ENCODE data around the gene HSD11B2. TPM values are rescaled to one million over a fixed set of nuclear protein-coding genes. Genes with fewer than 3 reads are reported as not detected.

Gene HSD11B2
- total RNA-seq, 1 experiment from 2014 or later: 10.2 TPM

DNA sequence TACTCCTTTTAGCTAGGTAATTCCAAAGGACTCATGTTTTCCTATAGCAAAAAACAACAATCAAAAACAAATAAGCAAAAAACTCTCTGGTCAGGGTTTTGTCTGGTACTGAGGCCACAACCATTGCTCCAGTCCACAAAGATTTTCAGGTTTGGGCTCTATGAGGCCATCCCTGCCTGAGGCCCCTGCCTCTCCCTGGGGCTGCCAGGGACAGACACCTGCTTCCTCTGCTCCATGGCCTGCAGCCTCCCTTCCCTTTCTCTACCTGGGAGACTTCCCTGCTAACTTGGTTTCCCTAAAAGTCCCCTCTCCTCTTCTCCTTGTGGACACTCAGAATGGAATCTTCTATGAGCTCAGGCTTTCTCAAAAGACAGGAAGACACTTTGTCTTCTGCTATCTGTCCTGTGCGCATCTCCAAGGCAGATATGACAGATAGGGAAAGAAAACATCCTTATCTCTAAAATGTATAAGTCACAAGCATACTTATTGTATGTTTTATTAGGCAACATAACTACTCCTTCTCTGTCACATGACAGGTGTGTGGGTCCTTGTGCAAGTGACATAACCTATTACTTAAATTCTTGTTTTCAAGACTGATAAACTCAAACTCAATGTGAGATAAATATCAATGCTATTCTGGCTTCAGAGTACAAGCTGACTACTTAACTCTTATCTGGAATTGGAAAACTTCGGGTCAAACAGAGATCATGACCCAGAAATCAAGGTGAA is 13.4 kb upstream of the HSD11B2 start:
- Mint-ChIP-seq H3K36me3 (ENCODE audit: insufficient read depth, unreplicated experiment) (peaks cover 30% of the 10 kb centered on the region), H3K9me3 (ENCODE audit: low read depth, unreplicated experiment) (no peaks in the 10 kb centered on the region), H3K4me1 (ENCODE audit: low read depth, unreplicated experiment) (peaks cover 34% of the 10 kb centered on the region), H3K27me3 (ENCODE audit: unreplicated experiment) (peaks cover 15% of the 10 kb centered on the region), H3K4me3 (ENCODE audit: low read depth, unreplicated experiment) (peak overlapping the region; percentile 75), H3K27ac (ENCODE audit: unreplicated experiment) (peak overlapping the region; percentile 28)
- no peak for DNase-seq
- TF ChIP-seq, protein P1, sequence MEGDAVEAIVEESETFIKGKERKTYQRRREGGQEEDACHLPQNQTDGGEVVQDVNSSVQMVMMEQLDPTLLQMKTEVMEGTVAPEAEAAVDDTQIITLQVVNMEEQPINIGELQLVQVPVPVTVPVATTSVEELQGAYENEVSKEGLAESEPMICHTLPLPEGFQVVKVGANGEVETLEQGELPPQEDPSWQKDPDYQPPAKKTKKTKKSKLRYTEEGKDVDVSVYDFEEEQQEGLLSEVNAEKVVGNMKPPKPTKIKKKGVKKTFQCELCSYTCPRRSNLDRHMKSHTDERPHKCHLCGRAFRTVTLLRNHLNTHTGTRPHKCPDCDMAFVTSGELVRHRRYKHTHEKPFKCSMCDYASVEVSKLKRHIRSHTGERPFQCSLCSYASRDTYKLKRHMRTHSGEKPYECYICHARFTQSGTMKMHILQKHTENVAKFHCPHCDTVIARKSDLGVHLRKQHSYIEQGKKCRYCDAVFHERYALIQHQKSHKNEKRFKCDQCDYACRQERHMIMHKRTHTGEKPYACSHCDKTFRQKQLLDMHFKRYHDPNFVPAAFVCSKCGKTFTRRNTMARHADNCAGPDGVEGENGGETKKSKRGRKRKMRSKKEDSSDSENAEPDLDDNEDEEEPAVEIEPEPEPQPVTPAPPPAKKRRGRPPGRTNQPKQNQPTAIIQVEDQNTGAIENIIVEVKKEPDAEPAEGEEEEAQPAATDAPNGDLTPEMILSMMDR (IDR thresholded peaks at IDR 0.05; ENCODE audit: unreplicated experiment): no peak
- BruUV-seq (replicated peaks): no TSS peak
- CTCF ChIA-PET: interaction anchor here (0.7 to 2.2 kb wide), 7 partner anchors 10 to 157 kb away, joined by 3 to 10 read pairs (median 4); no protein-coding TSS in a partner anchor
- intact Hi-C loops (cut with micrococcal nuclease; ENCODE audit: unreplicated experiment): loop anchor here (5.0 kb wide), 2 partner anchors 70 to 155 kb away; no protein-coding TSS in a partner anchor

DNA sequence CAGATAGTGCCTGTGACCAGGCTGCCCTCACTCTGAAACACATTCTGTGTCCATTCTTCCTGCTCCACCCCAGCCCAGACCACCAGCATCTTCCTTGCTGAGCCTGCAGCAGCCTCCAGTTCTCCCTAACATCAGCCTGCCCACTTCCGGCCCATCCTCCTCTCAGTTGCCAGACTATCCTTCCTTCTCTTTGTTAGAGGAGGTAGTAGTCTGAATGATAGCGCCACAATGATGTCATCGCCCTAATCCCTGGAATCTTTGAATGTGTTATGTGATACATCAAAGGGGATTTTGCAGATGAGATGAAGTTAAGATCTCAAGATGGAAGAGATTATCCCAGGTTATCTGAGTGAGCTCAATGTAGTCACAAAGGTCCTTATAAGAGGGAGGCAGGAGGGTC is 11.4 kb upstream of the HSD11B2 start:
- DNase-seq: no peak
- intact Hi-C loops (cut with micrococcal nuclease; ENCODE audit: unreplicated experiment): loop anchor here (5.0 kb wide), 2 partner anchors 72 to 157 kb away; no protein-coding TSS in a partner anchor
- CTCF ChIA-PET: no interaction called here
- peaks cover 25% of the 10 kb centered on the region for H3K36me3 Mint-ChIP-seq (ENCODE audit: insufficient read depth, unreplicated experiment)
- peaks cover 27% of the 10 kb centered on the region for H3K4me1 Mint-ChIP-seq (ENCODE audit: low read depth, unreplicated experiment)
- TF ChIP-seq, protein P1 (IDR thresholded peaks at IDR 0.05; ENCODE audit: unreplicated experiment): no peak
- peaks cover 15% of the 10 kb centered on the region for H3K27me3 Mint-ChIP-seq (ENCODE audit: unreplicated experiment)
- no TSS peak for BruUV-seq (replicated peaks)
- no peak overlapping the region for H3K27ac Mint-ChIP-seq (ENCODE audit: unreplicated experiment)
- no peak overlapping the region for H3K4me3 Mint-ChIP-seq (ENCODE audit: low read depth, unreplicated experiment)
- no peaks in the 10 kb centered on the region for H3K9me3 Mint-ChIP-seq (ENCODE audit: low read depth, unreplicated experiment)

DNA sequence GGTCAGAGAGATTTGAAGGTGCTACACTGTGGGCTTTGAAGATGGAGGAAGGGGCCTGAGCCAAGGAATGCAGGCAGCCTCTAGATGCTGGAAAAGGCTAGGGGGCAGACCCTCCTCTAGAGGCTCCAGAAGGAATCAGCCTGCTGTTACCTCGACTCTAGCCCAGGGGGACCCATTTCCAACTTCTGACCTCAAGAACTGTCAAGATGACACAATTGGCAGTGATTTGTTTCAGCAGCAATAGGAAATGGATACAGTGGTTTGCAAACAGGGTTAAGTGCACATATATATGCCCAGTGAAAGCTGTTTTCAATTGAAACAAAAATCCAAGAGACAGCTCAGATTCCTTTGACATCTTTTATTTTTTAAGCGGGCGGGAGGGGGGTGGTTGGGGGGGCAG is 11.0 kb upstream of the HSD11B2 start:
- BruUV-seq (replicated peaks): no TSS peak
- H3K9me3 Mint-ChIP-seq (ENCODE audit: low read depth, unreplicated experiment): no peaks in the 10 kb centered on the region
- no peak for DNase-seq
- peaks cover 24% of the 10 kb centered on the region for H3K36me3 Mint-ChIP-seq (ENCODE audit: insufficient read depth, unreplicated experiment)
- CTCF ChIA-PET: interaction anchor here (0.6 kb wide), 1 partner anchor 11 kb away, joined by 4 read pairs; no protein-coding TSS in a partner anchor
- peaks cover 15% of the 10 kb centered on the region for H3K27me3 Mint-ChIP-seq (ENCODE audit: unreplicated experiment)
- no peak overlapping the region for H3K4me3 Mint-ChIP-seq (ENCODE audit: low read depth, unreplicated experiment)
- peaks cover 24% of the 10 kb centered on the region for H3K4me1 Mint-ChIP-seq (ENCODE audit: low read depth, unreplicated experiment)
- TF ChIP-seq, protein P1 (IDR thresholded peaks at IDR 0.05; ENCODE audit: unreplicated experiment): no peak
- intact Hi-C loops (cut with micrococcal nuclease; ENCODE audit: unreplicated experiment): loop anchor here (5.0 kb wide), 2 partner anchors 73 to 158 kb away; no protein-coding TSS in a partner anchor
- no peak overlapping the region for H3K27ac Mint-ChIP-seq (ENCODE audit: unreplicated experiment)

DNA sequence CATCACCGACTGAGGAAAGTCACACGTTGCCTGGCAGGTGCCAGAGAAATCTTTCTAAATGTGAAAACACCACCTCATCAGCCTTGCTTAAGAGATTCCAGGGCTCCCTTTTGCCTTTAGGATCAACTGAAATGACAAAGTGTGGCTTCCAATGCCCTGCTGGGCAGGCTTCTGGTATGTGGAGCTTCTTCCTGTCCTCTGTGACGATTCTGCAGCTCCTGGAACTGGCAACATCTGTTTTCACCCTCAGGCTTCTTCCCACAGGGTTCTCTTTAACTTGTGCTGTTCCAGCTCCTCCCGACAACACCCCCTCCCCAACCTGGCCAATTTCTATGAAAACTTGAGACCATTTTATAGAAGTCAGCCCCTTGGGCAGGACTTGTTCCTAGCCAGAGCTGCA is 9.9 kb upstream of the HSD11B2 start:
- intact Hi-C loops (cut with micrococcal nuclease; ENCODE audit: unreplicated experiment): no loop called here
- Mint-ChIP-seq H3K36me3 (ENCODE audit: insufficient read depth, unreplicated experiment) (peaks cover 15% of the 10 kb centered on the region), H3K4me1 (ENCODE audit: low read depth, unreplicated experiment) (peaks cover 15% of the 10 kb centered on the region), H3K27me3 (ENCODE audit: unreplicated experiment) (peaks cover 15% of the 10 kb centered on the region), H3K9me3 (ENCODE audit: low read depth, unreplicated experiment) (no peaks in the 10 kb centered on the region), H3K27ac (ENCODE audit: unreplicated experiment) (no peak overlapping the region), H3K4me3 (ENCODE audit: low read depth, unreplicated experiment) (no peak overlapping the region)
- no peak for DNase-seq
- no TSS peak for BruUV-seq (replicated peaks)
- TF ChIP-seq, protein P1 (IDR thresholded peaks at IDR 0.05; ENCODE audit: unreplicated experiment): no peak
- CTCF ChIA-PET: interaction anchor here (0.6 to 0.7 kb wide), 3 partner anchors 18 to 516 kb away, joined by 3 to 4 read pairs (median 3); no protein-coding TSS in a partner anchor

Measured in Calu3 (cell line).